ENCODE data around the gene SPRYD3. TPM values are rescaled to one million over a fixed set of nuclear protein-coding genes. Genes with fewer than 3 reads are reported as not detected.

The SPRYD3 gene
- total RNA-seq, 1 experiment from 2014 or later: 12.9 TPM

- H3K27me3 Mint-ChIP-seq (ENCODE audit: unreplicated experiment): peaks cover 44% of the 10 kb centered on the region
- CTCF ChIA-PET: no interaction called here
- H3K9me3 Mint-ChIP-seq (ENCODE audit: low read depth, unreplicated experiment): no peaks in the 10 kb centered on the region
- no TSS peak for BruUV-seq (replicated peaks)
- TF ChIP-seq, protein P1, sequence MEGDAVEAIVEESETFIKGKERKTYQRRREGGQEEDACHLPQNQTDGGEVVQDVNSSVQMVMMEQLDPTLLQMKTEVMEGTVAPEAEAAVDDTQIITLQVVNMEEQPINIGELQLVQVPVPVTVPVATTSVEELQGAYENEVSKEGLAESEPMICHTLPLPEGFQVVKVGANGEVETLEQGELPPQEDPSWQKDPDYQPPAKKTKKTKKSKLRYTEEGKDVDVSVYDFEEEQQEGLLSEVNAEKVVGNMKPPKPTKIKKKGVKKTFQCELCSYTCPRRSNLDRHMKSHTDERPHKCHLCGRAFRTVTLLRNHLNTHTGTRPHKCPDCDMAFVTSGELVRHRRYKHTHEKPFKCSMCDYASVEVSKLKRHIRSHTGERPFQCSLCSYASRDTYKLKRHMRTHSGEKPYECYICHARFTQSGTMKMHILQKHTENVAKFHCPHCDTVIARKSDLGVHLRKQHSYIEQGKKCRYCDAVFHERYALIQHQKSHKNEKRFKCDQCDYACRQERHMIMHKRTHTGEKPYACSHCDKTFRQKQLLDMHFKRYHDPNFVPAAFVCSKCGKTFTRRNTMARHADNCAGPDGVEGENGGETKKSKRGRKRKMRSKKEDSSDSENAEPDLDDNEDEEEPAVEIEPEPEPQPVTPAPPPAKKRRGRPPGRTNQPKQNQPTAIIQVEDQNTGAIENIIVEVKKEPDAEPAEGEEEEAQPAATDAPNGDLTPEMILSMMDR (IDR thresholded peaks at IDR 0.05; ENCODE audit: unreplicated experiment): no peak
- H3K4me1 Mint-ChIP-seq (ENCODE audit: low read depth, unreplicated experiment): no peaks in the 10 kb centered on the region
- no peak for DNase-seq
- no peaks in the 10 kb centered on the region for H3K36me3 Mint-ChIP-seq (ENCODE audit: insufficient read depth, unreplicated experiment)
- H3K4me3 Mint-ChIP-seq (ENCODE audit: low read depth, unreplicated experiment): no peak overlapping the region
- intact Hi-C loops (cut with micrococcal nuclease; ENCODE audit: unreplicated experiment): no loop called here
- H3K27ac Mint-ChIP-seq (ENCODE audit: unreplicated experiment): no peak overlapping the region
Measured at GRCh38 chr12:53123578-53124351, 44.6 kb upstream of the SPRYD3 start.

DNA sequence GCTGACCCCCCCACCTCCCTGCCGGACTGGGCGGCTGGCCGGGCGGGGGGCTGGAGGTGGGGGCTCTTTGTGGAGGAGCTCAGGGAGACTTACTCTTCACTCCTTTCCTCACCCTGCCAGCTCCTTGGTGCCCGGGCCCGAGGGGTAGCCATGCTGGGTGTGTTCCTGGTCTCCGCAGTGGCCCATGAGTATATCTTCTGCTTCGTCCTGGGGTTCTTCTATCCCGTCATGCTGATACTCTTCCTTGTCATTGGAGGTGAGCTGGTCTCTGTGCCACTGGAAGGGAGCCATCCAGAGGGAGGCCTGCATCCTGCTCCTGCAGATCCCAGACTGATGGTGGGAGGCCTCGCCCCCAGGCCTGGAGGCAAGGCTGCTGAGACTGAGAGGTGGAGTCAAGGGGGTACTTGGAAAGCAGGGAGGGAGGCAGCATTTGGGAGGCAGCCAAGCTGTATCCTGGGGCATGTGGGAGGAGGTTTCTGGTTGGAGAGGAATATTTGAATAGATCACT lies 43.8 kb upstream of the SPRYD3 start:
- Mint-ChIP-seq H3K9me3 (ENCODE audit: low read depth, unreplicated experiment) (no peaks in the 10 kb centered on the region), H3K4me1 (ENCODE audit: low read depth, unreplicated experiment) (no peaks in the 10 kb centered on the region), H3K36me3 (ENCODE audit: insufficient read depth, unreplicated experiment) (no peaks in the 10 kb centered on the region), H3K27ac (ENCODE audit: unreplicated experiment) (no peak overlapping the region), H3K4me3 (ENCODE audit: low read depth, unreplicated experiment) (no peak overlapping the region), H3K27me3 (ENCODE audit: unreplicated experiment) (peaks cover 43% of the 10 kb centered on the region)
- DNase-seq: no peak
- TF ChIP-seq, protein P1 (IDR thresholded peaks at IDR 0.05; ENCODE audit: unreplicated experiment): no peak
- CTCF ChIA-PET: no interaction called here
- BruUV-seq (replicated peaks): no TSS peak
- intact Hi-C loops (cut with micrococcal nuclease; ENCODE audit: unreplicated experiment): no loop called here

DNA sequence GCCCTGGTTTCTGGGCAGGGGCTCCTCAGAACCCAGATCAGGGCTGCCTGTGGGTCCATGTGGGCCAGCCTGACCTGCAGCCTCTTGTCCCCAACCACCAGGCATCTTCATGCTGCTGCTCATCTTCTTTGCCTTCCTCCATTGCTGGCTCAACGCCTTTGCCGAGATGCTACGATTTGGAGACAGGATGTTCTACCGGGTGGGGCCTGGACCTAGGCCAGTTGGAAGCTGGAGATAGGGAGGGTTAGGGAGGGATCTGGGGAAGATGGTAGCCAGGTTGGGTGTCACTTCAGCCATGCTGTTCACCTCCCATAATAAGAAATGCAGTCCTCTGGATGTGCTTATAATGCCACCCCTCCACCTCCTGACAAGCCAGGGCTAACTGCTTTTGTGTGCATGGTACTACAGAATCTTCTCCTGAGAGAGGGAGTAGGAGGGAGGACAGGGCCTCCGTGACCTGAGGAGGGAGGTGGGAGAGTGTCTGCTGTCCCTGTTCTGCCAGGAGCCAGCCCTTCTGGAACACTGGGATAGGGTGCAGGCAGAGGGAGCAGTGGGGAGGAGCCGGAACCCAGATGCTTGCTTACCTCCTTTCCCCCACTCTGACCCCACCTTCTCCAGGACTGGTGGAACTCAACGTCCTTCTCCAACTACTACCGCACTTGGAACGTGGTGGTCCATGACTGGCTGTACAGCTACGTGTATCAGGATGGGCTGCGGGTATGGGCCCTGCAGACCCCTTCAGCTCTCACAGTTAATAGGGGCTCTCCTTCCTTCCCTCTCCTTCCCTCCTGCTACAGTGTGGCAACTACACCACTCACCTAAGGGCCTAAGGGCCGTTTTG lies 41.7 kb upstream of the SPRYD3 start:
- no peak overlapping the region for H3K27ac Mint-ChIP-seq (ENCODE audit: unreplicated experiment)
- no TSS peak for BruUV-seq (replicated peaks)
- intact Hi-C loops (cut with micrococcal nuclease; ENCODE audit: unreplicated experiment): no loop called here

DNA sequence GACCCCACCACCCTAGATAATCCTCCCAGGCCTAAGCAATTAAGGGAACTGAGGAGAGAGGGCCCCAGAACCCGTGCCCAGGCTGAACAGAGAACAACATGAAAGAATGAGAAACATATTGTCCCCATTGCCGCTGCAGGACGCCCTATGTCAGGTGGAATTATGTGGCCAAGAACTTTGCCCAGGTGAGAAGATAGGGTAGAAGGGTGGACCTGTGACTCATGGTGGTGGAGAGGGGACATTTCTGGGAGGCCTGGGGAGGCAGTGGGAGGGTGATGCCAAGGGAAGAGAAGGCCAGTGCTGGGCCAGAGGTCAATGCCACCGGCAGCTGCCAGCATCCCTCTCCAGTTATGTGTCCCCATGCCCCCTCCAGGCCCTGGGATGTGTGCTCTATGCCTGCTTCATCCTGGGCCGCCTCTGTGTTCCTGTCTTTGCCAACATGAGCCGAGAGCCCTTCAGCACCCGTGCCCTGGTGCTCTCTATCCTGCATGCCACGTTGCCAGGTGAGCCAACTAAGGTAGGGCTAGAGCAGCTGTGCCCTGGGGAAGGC lies 39.6 kb upstream of the SPRYD3 start:
- no peak overlapping the region for H3K27ac Mint-ChIP-seq (ENCODE audit: unreplicated experiment)
- no peaks in the 10 kb centered on the region for H3K4me1 Mint-ChIP-seq (ENCODE audit: low read depth, unreplicated experiment)
- CTCF ChIA-PET: no interaction called here
- no peak for DNase-seq
- no peaks in the 10 kb centered on the region for H3K9me3 Mint-ChIP-seq (ENCODE audit: low read depth, unreplicated experiment)
- H3K4me3 Mint-ChIP-seq (ENCODE audit: low read depth, unreplicated experiment): no peak overlapping the region
- TF ChIP-seq, protein P1 (IDR thresholded peaks at IDR 0.05; ENCODE audit: unreplicated experiment): no peak
- no TSS peak for BruUV-seq (replicated peaks)
- intact Hi-C loops (cut with micrococcal nuclease; ENCODE audit: unreplicated experiment): no loop called here
- H3K27me3 Mint-ChIP-seq (ENCODE audit: unreplicated experiment): peaks cover 19% of the 10 kb centered on the region
- no peaks in the 10 kb centered on the region for H3K36me3 Mint-ChIP-seq (ENCODE audit: insufficient read depth, unreplicated experiment)

More for the DNA sequence above, 41.7 kb upstream of the SPRYD3 start:
- TF ChIP-seq, protein P1 (IDR thresholded peaks at IDR 0.05; ENCODE audit: unreplicated experiment): no peak
- DNase-seq: no peak
- Mint-ChIP-seq H3K36me3 (ENCODE audit: insufficient read depth, unreplicated experiment) (no peaks in the 10 kb centered on the region), H3K4me3 (ENCODE audit: low read depth, unreplicated experiment) (no peak overlapping the region), H3K4me1 (ENCODE audit: low read depth, unreplicated experiment) (no peaks in the 10 kb centered on the region), H3K27me3 (ENCODE audit: unreplicated experiment) (peaks cover 29% of the 10 kb centered on the region), H3K9me3 (ENCODE audit: low read depth, unreplicated experiment) (no peaks in the 10 kb centered on the region)
- CTCF ChIA-PET: interaction anchor here (0.6 to 0.7 kb wide), 2 partner anchors 196 to 402 kb away, joined by 6 to 12 read pairs; no protein-coding TSS in a partner anchor

Data from Calu3 (cell line).